Measurements from ENCODE around the gene ZGPAT. TPM values are rescaled to one million over a fixed set of nuclear protein-coding genes. Genes with fewer than 3 reads are reported as not detected.

ZGPAT gene
- total and polyA plus RNA-seq, 2 donors (not counting 3 experiments of a cell fraction or from before 2014, with no cell fraction given), result 23.1 to 29.3 TPM

DNA sequence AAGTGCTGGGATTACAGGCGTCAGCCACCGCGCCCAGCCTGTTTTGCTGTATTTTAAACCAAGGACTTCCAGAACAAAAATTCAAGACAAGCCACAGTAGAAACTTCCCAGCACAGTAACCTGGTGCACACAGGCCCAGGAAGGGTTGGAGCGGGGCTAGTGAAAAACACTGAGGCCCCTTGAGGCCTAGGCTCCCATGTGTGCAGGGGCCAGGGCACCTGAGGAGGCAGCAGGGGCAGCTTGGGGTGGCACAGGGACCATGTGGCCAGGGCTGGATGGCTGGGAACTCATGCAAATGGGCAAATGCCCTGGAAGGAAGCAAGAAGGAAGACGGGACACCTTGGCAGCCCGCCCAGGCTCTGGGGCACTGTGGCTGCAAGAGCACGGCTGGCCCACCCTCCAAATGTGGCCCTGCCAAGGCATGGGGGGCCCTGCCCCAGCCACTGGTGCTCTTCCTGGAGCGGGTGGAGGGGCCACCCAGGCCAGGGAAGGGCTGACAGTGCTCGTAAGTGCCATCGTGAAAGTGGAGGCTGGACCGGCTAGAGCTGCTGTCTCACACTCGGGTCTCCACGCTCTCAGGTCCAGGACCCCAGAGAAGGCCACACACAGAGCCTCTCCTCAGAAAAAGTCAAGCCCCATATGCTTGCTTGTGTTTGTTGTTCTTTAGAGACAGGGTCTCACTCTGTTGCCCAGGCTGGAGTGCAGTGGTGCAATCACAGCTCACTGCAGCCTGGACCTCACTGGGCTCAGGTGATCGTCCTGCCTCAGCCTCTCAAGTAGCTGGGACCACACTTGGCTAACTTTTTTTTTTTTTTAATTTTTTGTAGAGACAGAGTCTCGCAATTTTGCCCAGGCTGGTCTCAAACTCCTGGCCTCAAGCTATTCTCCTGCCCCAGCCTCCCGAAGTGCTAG is 42.0 kb downstream of the ZGPAT start:
- intact Hi-C loops (cut with micrococcal nuclease), result no loop called here
- Histone ChIP-seq H3K9me3 (replicated peaks; ENCODE audit: control insufficient read depth, insufficient read depth, low read length) (no peaks in the 10 kb centered on the region), H3K27ac (ENCODE audit: insufficient read depth, low read depth, low read length) (no peak overlapping the region), H3K9ac (replicated peaks; ENCODE audit: extremely low read depth, insufficient read depth, low read length) (no peak overlapping the region), H3K36me3 (ENCODE audit: control insufficient read depth in 2 of 2, extremely low read depth in 1 of 2, insufficient read depth in 2 of 2, low read length in 2 of 2) (no peaks in the 10 kb centered on the region), H3K4me2 (ENCODE audit: insufficient read depth, low read length) (no peak overlapping the region), H3K4me1 (ENCODE audit: control insufficient read depth, extremely low read depth, insufficient read depth, low read length) (no peaks in the 10 kb centered on the region), H3K4me3 (replicated peaks in 1 of 3; ENCODE audit: insufficient read depth in 1 of 3, low read depth in 1 of 3, low read length in 3 of 3) (no peak overlapping the region), H4K20me1 (replicated peaks; ENCODE audit: control insufficient read depth, extremely low read depth, insufficient read depth, low read length) (no peaks in the 10 kb centered on the region), H3K79me2 (ENCODE audit: control insufficient read depth, insufficient read depth, low read length) (no peaks in the 10 kb centered on the region), H3K27me3 (ENCODE audit: control insufficient read depth in 2 of 2, insufficient read depth in 2 of 2, low read length in 2 of 2) (no peaks in the 10 kb centered on the region), H3K9me1 (replicated peaks; ENCODE audit: control insufficient read depth, extremely low read depth, insufficient read depth, low read length) (no peaks in the 10 kb centered on the region), H2AFZ (ENCODE audit: low read depth, low read length) (no peak overlapping the region)
- DNase-seq (ENCODE audit: low read depth, low spot score), result no peak
- ChIA-PET POLR2A (no interaction called here), CTCF (interaction anchor here (1.0 kb wide), 1 partner anchor 370 kb away, joined by 3 read pairs; no protein-coding TSS in a partner anchor)
- dilution Hi-C loops (cut with MboI; ENCODE audit: extremely low pct_ligation_motif_present, low sequenced_read_pairs), result no loop called here
- FAIRE-seq, result no peak
- TF ChIP-seq JUN (IDR thresholded peaks at IDR 0.05; ENCODE audit: borderline replicate concordance, insufficient read depth, insufficient read length, low read depth) (no peak), FOS (IDR thresholded peaks at IDR 0.05; ENCODE audit: borderline replicate concordance, insufficient read depth, low read length) (no peak), MYC (IDR thresholded peaks at IDR 0.05; ENCODE audit: low read depth, low read length) (no peak)
- BruUV-seq (replicated peaks), result no TSS peak

DNA sequence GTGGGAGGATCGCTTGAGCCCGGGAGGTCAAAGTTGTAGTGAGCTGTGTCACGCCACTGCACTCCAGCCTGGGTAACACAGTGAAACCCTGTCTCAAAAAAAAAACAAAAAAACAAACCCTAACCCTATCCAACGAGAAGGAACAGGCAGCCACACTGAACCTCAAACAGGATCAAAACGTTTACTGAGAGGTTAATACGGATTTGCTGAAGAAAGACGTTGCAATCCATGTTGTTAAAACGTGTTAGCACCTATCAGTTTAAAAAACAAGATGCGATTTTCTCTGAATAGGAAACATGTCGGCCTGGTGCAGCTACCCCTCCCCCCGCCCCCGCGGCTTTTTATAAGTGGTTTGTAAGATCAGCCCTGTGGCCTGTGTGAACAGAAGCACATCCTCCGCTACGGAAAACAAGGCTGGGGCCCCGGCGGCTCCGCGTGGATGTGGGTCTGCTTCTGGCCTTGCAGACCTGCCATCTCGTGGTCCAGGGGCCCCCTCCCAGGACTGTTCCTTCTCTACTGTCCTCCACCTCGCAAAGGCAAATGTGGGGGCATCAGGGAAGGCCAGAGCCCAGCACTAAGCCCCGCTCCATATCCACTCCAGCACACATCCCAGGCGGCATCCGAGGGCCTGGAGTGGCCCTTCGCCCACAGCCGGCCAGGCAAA is 43.1 kb downstream of the ZGPAT start:
- Histone ChIP-seq H3K4me1 (ENCODE audit: control insufficient read depth, extremely low read depth, insufficient read depth, low read length) (no peaks in the 10 kb centered on the region), H3K27ac (ENCODE audit: insufficient read depth, low read depth, low read length) (no peak overlapping the region), H3K79me2 (ENCODE audit: control insufficient read depth, insufficient read depth, low read length) (no peaks in the 10 kb centered on the region), H3K4me2 (ENCODE audit: insufficient read depth, low read length) (no peak overlapping the region), H3K9me3 (replicated peaks; ENCODE audit: control insufficient read depth, insufficient read depth, low read length) (no peaks in the 10 kb centered on the region), H3K36me3 (ENCODE audit: control insufficient read depth in 2 of 2, extremely low read depth in 1 of 2, insufficient read depth in 2 of 2, low read length in 2 of 2) (no peaks in the 10 kb centered on the region), H3K27me3 (ENCODE audit: control insufficient read depth in 2 of 2, insufficient read depth in 2 of 2, low read length in 2 of 2) (no peaks in the 10 kb centered on the region), H3K9ac (replicated peaks; ENCODE audit: extremely low read depth, insufficient read depth, low read length) (no peak overlapping the region), H3K9me1 (replicated peaks; ENCODE audit: control insufficient read depth, extremely low read depth, insufficient read depth, low read length) (no peaks in the 10 kb centered on the region), H2AFZ (ENCODE audit: low read depth, low read length) (no peak overlapping the region), H3K4me3 (replicated peaks in 1 of 3; ENCODE audit: insufficient read depth in 1 of 3, low read depth in 1 of 3, low read length in 3 of 3) (no peak overlapping the region), H4K20me1 (replicated peaks; ENCODE audit: control insufficient read depth, extremely low read depth, insufficient read depth, low read length) (no peaks in the 10 kb centered on the region)
- dilution Hi-C loops (cut with MboI; ENCODE audit: extremely low pct_ligation_motif_present, low sequenced_read_pairs) (no loop called here), intact Hi-C loops (cut with micrococcal nuclease) (no loop called here)
- TF ChIP-seq, protein P1, sequence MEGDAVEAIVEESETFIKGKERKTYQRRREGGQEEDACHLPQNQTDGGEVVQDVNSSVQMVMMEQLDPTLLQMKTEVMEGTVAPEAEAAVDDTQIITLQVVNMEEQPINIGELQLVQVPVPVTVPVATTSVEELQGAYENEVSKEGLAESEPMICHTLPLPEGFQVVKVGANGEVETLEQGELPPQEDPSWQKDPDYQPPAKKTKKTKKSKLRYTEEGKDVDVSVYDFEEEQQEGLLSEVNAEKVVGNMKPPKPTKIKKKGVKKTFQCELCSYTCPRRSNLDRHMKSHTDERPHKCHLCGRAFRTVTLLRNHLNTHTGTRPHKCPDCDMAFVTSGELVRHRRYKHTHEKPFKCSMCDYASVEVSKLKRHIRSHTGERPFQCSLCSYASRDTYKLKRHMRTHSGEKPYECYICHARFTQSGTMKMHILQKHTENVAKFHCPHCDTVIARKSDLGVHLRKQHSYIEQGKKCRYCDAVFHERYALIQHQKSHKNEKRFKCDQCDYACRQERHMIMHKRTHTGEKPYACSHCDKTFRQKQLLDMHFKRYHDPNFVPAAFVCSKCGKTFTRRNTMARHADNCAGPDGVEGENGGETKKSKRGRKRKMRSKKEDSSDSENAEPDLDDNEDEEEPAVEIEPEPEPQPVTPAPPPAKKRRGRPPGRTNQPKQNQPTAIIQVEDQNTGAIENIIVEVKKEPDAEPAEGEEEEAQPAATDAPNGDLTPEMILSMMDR (IDR thresholded peaks at IDR 0.05; ENCODE audit: extremely low read depth in 1 of 2, insufficient read depth in 1 of 2, low read depth in 1 of 2, low read length in 2 of 2), result no peak
- TF ChIP-seq MYC (IDR thresholded peaks at IDR 0.05; ENCODE audit: low read depth, low read length) (no peak), EZH2 (IDR thresholded peaks at IDR 0.05; ENCODE audit: borderline replicate concordance, low read depth, low read length, severe bottlenecking) (no peak), FOS (IDR thresholded peaks at IDR 0.05; ENCODE audit: borderline replicate concordance, insufficient read depth, low read length) (no peak), POLR2A (IDR thresholded peaks at IDR 0.05; ENCODE audit: low read depth, low read length) (no peak), GATA2 (IDR thresholded peaks at IDR 0.05; ENCODE audit: insufficient read depth, insufficient read length, low read depth, low read length) (no peak)
- TF ChIP-seq, protein P2, sequence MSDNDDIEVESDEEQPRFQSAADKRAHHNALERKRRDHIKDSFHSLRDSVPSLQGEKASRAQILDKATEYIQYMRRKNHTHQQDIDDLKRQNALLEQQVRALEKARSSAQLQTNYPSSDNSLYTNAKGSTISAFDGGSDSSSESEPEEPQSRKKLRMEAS (IDR thresholded peaks at IDR 0.05; ENCODE audit: insufficient read depth, insufficient read length), result no peak
- ChIA-PET POLR2A (no interaction called here), CTCF (interaction anchor here (1.0 kb wide), 1 partner anchor 369 kb away, joined by 3 read pairs; no protein-coding TSS in a partner anchor)
- no peak for FAIRE-seq
- no TSS peak for BruUV-seq (replicated peaks)
- DNase-seq (ENCODE audit: low read depth, low spot score), result no peak
